Ovary (tissue), 3 donors: Measurements from ENCODE around the gene CD300C.
"Not testable (repeated sequence)": the region's sequence is repeated elsewhere in the genome, so short reads cannot be mapped to it uniquely, and the experiment has no call there.

ENCODE experiments used
- CTCF ChIP-seq, 3 donors: fragments of 450-650 bp in 2 of 3; fragments of 200-600 bp in 1 of 3; IDR thresholded peaks; one replicate each; pipeline versions ENCODE4 v1.5.1 to v1.8.0; 2016 to 2022; ENCODE audit warnings: antibody characterized with exemption in 3 of 3, mild to moderate bottlenecking in 1 of 3
- POLR2A ChIP-seq: fragments of 450-650 bp; IDR thresholded peaks from one replicate; pipeline ENCODE4 v1.6.1; 2017; ENCODE audit warnings: antibody characterized with exemption, mild to moderate bottlenecking, moderate library complexity
- donor health status: DM: no; HTN: no; CAD: no.

GRCh38 chr17:74573635-74574034 is 27.7 kb upstream of the CD300C start:
- TF ChIP-seq CTCF (IDR thresholded peaks at IDR 0.05); POLR2A: not testable (repeated sequence)
